Liver (tissue), 9 donors: Measurements from ENCODE around the gene ZNF622. TPM values are rescaled to one million over a fixed set of nuclear protein-coding genes. Genes with fewer than 3 reads are reported as not detected.
A peak's percentile ranks its signal among the peaks of the same experiment; 100 is the strongest.

Experiments
- DNase-seq: peaks from one replicate; pipeline ENCODE4 v3.0.0-alpha.2; 2017; ENCODE audit warnings: low spot score
- H3K27ac ChIP-seq, 2 donors: one replicate each; pipeline ENCODE4 v1.7.0; 2013; ENCODE audit warnings: inconsistent platforms in 2 of 2, low read length in 2 of 2, control low read depth in 1 of 2, low read depth in 1 of 2, mild to moderate bottlenecking in 1 of 2
- H3K27me3 ChIP-seq, 4 donors: one replicate each; pipeline versions ENCODE4 v1.6.1 to v1.7.0; 2013; ENCODE audit warnings: low read length in 3 of 4, inconsistent platforms in 1 of 4, mild to moderate bottlenecking in 1 of 4, moderate library complexity in 1 of 4; ENCODE audit not compliant: control insufficient read depth in 4 of 4, insufficient read depth in 4 of 4
- H3K36me3 ChIP-seq, 4 donors: one replicate each; pipeline versions ENCODE4 v1.6.1 to v1.7.0; 2013; ENCODE audit warnings: low read length in 3 of 4, mild to moderate bottlenecking in 3 of 4, low read depth in 1 of 4, moderate library complexity in 1 of 4; ENCODE audit not compliant: control insufficient read depth in 4 of 4, insufficient read depth in 3 of 4
- H3K4me1 ChIP-seq, 4 donors: one replicate each; pipeline versions ENCODE4 v1.6.1 to v1.7.0; 2013; ENCODE audit warnings: low read length in 3 of 4, mild to moderate bottlenecking in 3 of 4, moderate library complexity in 1 of 4; ENCODE audit not compliant: control insufficient read depth in 4 of 4, insufficient read depth in 4 of 4
- H3K4me3 ChIP-seq, 3 donors: one replicate each; pipeline versions ENCODE4 v1.6.1 to v1.7.0; 2013; ENCODE audit warnings: low read length in 3 of 3, control low read depth in 1 of 3, low read depth in 1 of 3, mild to moderate bottlenecking in 1 of 3
- H3K9ac ChIP-seq, 2 donors: one replicate each; pipeline ENCODE4 v1.7.0; 2013; ENCODE audit warnings: low read length in 2 of 2, mild to moderate bottlenecking in 2 of 2, moderate library complexity in 2 of 2, control low read depth in 1 of 2, low read depth in 1 of 2
- H3K9me3 ChIP-seq, 4 donors: one replicate each; pipeline versions ENCODE4 v1.6.1 to v1.7.0; 2013; ENCODE audit warnings: low read length in 3 of 4; ENCODE audit not compliant: control insufficient read depth in 4 of 4
- ATF3 ChIP-seq: IDR thresholded peaks from 2 replicates; pipeline ENCODE4 v1.6.1; 2016; ENCODE audit warnings: antibody characterized with exemption
- EGR1 ChIP-seq, 2 donors: IDR thresholded peaks; 2 replicates each; pipeline ENCODE4 v1.6.1; 2016 to 2018; ENCODE audit warnings: antibody characterized with exemption in 2 of 2, low read depth in 2 of 2
- FOXA1 ChIP-seq: IDR thresholded peaks from 2 replicates; pipeline ENCODE4 v1.6.1; 2016; ENCODE audit warnings: antibody characterized with exemption
- FOXA2 ChIP-seq: IDR thresholded peaks from 2 replicates; pipeline ENCODE4 v1.6.1; 2016; ENCODE audit warnings: antibody characterized with exemption
- GABPA ChIP-seq, 2 donors: IDR thresholded peaks in 1 of 2; conservative IDR thresholded peaks in 1 of 2; 2 replicates each; pipeline ENCODE4 v1.6.1; 2016; ENCODE audit warnings: antibody characterized with exemption in 2 of 2, mild to moderate bottlenecking in 1 of 2, moderate library complexity in 1 of 2
- HNF4A ChIP-seq, 2 donors: conservative IDR thresholded peaks; 2 replicates each; pipeline ENCODE4 v1.6.1; 2016; ENCODE audit warnings: antibody characterized with exemption in 2 of 2, mild to moderate bottlenecking in 2 of 2
- JUND ChIP-seq, 2 donors: IDR thresholded peaks; 2 replicates each; pipeline ENCODE4 v1.6.1; 2016; ENCODE audit warnings: antibody characterized with exemption in 2 of 2
- MAX ChIP-seq: IDR thresholded peaks from 2 replicates; pipeline ENCODE4 v1.6.1; 2016; ENCODE audit warnings: antibody characterized with exemption
- NR2F2 ChIP-seq: IDR thresholded peaks from 2 replicates; pipeline ENCODE4 v1.6.1; 2016; ENCODE audit warnings: antibody characterized with exemption
- RAD21 ChIP-seq, 2 donors: IDR thresholded peaks; 2 replicates each; pipeline ENCODE4 v1.6.1; 2016; ENCODE audit warnings: antibody characterized with exemption in 2 of 2, mild to moderate bottlenecking in 2 of 2
- REST ChIP-seq: IDR thresholded peaks from 2 replicates; pipeline ENCODE4 v1.6.1; 2016; ENCODE audit warnings: antibody characterized with exemption, mild to moderate bottlenecking
- RXRA ChIP-seq, 2 donors: IDR thresholded peaks; 2 replicates each; pipeline ENCODE4 v1.6.1; 2017 to 2018; ENCODE audit warnings: antibody characterized with exemption in 2 of 2, mild to moderate bottlenecking in 1 of 2
- TAF1 ChIP-seq: conservative IDR thresholded peaks from 2 replicates; pipeline ENCODE4 v1.6.1; 2016; ENCODE audit warnings: antibody characterized with exemption, mild to moderate bottlenecking
- YY1 ChIP-seq: IDR thresholded peaks from 2 replicates; pipeline ENCODE4 v1.6.1; 2016; ENCODE audit warnings: antibody characterized with exemption, mild to moderate bottlenecking
- ZBTB33 ChIP-seq: IDR thresholded peaks from 2 replicates; pipeline ENCODE4 v1.6.1; 2016; ENCODE audit warnings: antibody characterized with exemption
- WGBS: extraction: QIAGEN DNeasy Blood & Tissue Kit; methylation state at CpG from one replicate; pipeline ENCODE4 v1.1.7; 2013; 5-methylcytosine and 5-hydroxymethylcytosine counted together
- polyA plus RNA-seq, 2 donors: library from polyadenylated mRNA; stranded (reverse) in 1 of 2; unstranded in 1 of 2; fragments of 200-250 nt in 1 of 2; fragments of >200 nt in 1 of 2; fragmentation: Nextera tagmentation in 1 of 2; extraction: Ambion mirVana in 1 of 2; gene quantifications; one replicate each; pipeline versions ENCODE4 v1.2.1 to v1.2.3, GENCODE V29; 2013 to 2015
- total RNA-seq, 2 donors: library from RNA; depleted of rRNA; stranded (reverse); fragments of >200 nt; gene quantifications; one replicate each; pipeline ENCODE4 v1.2.3, GENCODE V29; 2014
- TF ChIP-seq, protein P1 (sequence below): fragments of 150-350 bp; IDR thresholded peaks from 2 replicates; pipeline ENCODE4 v1.5.1; 2017; ENCODE audit warnings: improper control_type of control experiment, low read depth, low read length; ENCODE audit not compliant: missing input control
- donor health status: healthy.
- donor health status: healthy.
- donor health status: healthy.
- donor health status: healthy.
- donor health status: healthy.

Gene ZNF622
- total and polyA plus RNA-seq, 4 donors: 12.8 to 18.7 (median 16.4) TPM

DNA sequence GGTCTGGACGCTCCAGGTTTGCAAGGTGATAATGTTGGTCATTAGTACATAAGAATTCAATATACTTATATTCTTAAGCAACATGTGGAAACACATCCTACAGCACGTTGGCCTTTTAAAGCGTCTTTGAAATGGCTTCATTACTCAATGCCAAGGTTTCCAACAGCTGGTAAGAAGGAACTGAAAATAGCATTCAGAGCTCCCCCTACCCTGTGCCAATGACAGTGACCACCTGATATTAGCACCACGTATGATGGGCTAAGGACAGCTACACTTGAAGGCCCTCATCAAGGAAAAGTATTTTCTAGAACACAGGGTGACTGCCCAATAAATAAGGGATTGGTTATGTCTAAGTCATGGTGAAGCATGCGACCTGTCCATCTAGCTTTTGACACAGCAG is 9.9 kb downstream of the ZNF622 start:
- no peak overlapping the region for H3K27ac ChIP-seq
- H3K36me3 ChIP-seq: peaks cover 15 to 75% (median 46%) of the 10 kb centered on the region in 4 donors
- 87% methylated on average over 5 of the region's 5 CpGs for WGBS
- TF ChIP-seq GABPA (IDR thresholded peaks at IDR 0.05 in 1 of 2, conservative IDR thresholded peaks at IDR 0.05 in 1 of 2) (no peak), EGR1 (IDR thresholded peaks at IDR 0.05; ENCODE audit: low read depth in 2 of 2) (no peak), RXRA (IDR thresholded peaks at IDR 0.05) (no peak), HNF4A (conservative IDR thresholded peaks at IDR 0.05) (no peak), TAF1 (no peak), NR2F2 (no peak), JUND (IDR thresholded peaks at IDR 0.05) (no peak), MAX (no peak), YY1 (no peak), REST (no peak)
- TF ChIP-seq, protein P1, sequence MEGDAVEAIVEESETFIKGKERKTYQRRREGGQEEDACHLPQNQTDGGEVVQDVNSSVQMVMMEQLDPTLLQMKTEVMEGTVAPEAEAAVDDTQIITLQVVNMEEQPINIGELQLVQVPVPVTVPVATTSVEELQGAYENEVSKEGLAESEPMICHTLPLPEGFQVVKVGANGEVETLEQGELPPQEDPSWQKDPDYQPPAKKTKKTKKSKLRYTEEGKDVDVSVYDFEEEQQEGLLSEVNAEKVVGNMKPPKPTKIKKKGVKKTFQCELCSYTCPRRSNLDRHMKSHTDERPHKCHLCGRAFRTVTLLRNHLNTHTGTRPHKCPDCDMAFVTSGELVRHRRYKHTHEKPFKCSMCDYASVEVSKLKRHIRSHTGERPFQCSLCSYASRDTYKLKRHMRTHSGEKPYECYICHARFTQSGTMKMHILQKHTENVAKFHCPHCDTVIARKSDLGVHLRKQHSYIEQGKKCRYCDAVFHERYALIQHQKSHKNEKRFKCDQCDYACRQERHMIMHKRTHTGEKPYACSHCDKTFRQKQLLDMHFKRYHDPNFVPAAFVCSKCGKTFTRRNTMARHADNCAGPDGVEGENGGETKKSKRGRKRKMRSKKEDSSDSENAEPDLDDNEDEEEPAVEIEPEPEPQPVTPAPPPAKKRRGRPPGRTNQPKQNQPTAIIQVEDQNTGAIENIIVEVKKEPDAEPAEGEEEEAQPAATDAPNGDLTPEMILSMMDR: no peak
- no peak overlapping the region for H3K9ac ChIP-seq
- no peaks in the 10 kb centered on the region for H3K27me3 ChIP-seq
- H3K9me3 ChIP-seq: no peaks in the 10 kb centered on the region
- no peak for DNase-seq
- peaks cover 0 to 11% (median 4%) of the 10 kb centered on the region in 4 donors for H3K4me1 ChIP-seq
- no peak overlapping the region for H3K4me3 ChIP-seq

GRCh38 chr5:16454686-16455085 is 10.9 kb downstream of the ZNF622 start:
- H3K9me3 ChIP-seq: no peaks in the 10 kb centered on the region
- H3K27me3 ChIP-seq: no peaks in the 10 kb centered on the region
- peaks cover 19 to 75% (median 50%) of the 10 kb centered on the region in 4 donors for H3K36me3 ChIP-seq
- H3K4me1 ChIP-seq: peaks cover 0 to 11% (median 4%) of the 10 kb centered on the region in 4 donors
- WGBS: 80% methylated on average over 4 of the region's 4 CpGs
- H3K4me3 ChIP-seq: no peak overlapping the region
- no peak for DNase-seq
- H3K27ac ChIP-seq: no peak overlapping the region
- H3K9ac ChIP-seq: peak overlapping the region in 1 of 2 donors; percentile 18
- TF ChIP-seq EGR1 (IDR thresholded peaks at IDR 0.05; ENCODE audit: low read depth in 2 of 2) (no peak), REST (no peak), YY1 (no peak), HNF4A (conservative IDR thresholded peaks at IDR 0.05) (peak; percentile 25 to 40), FOXA1 (no peak), JUND (IDR thresholded peaks at IDR 0.05) (peak; percentile 44 to 52), ZBTB33 (no peak), FOXA2 (no peak), ATF3 (peak; percentile 22), RXRA (IDR thresholded peaks at IDR 0.05) (peak; percentile 30 to 58), RAD21 (IDR thresholded peaks at IDR 0.05) (peak in 1 of 2 donors; percentile 22), TAF1 (no peak), GABPA (IDR thresholded peaks at IDR 0.05 in 1 of 2, conservative IDR thresholded peaks at IDR 0.05 in 1 of 2) (peak in 1 of 2 donors; percentile 14), MAX (no peak), NR2F2 (no peak)
- TF ChIP-seq, protein P1: no peak
